Central memory CD4-positive, alpha-beta T cell (primary cell): Measurements from ENCODE around the gene RNF214.
"Not testable (repeated sequence)": the region's sequence is repeated elsewhere in the genome, so short reads cannot be mapped to it uniquely, and the experiment has no call there.

Source experiments
- DNase-seq: peaks from one replicate; pipeline ENCODE4 v3.0.0; 2022

The RNF214 gene

DNA sequence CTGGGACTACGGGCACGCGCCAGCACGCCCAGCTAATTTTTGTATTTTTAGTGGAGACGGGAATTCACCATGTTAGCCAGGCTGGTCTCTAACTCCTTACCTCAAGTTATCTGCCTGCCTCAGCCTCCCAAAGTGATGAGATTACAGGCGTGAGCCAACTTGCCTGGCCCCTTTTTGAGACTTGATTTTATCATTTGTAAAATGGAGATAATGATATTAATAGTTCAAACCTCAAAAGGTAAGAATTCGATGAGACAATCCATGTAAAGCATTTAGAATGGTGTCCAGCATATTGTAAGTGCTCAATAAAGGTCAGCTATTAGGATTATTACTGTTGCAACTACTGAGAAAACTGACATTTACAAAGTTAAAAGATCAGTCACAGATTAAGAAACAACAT, 86.3 kb downstream of the RNF214 start:
- DNase-seq, result no peak

DNA sequence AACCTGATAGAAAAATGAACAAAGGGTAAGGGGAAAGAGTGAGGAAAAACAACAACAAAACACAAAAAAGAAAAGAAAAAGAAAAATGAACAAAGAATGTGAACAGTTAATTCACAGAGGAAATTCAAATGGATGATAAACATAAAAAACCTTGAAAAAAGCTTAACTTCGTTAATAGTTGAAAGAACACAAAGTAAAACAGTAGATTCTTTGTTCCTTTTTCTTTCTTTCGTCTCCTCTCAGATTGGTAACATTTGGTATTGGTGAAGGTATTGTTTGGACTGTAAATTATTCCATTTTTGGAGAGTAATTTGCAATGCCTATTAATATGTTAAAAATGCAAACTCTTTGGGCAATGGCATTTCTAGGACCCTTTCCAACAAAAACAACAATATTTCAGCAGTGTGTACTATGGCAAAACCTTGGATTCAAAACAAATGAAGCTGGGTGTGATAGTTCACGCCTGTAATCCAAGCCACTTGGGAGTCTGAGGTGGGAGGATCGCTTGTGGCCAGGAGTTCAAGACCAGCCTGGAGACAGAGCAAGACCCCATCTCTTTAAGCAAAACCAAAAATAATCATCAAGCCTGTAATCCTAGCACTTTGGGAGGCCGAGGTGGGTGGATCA, 86.9 kb downstream of the RNF214 start:
- DNase-seq, result no peak

DNA sequence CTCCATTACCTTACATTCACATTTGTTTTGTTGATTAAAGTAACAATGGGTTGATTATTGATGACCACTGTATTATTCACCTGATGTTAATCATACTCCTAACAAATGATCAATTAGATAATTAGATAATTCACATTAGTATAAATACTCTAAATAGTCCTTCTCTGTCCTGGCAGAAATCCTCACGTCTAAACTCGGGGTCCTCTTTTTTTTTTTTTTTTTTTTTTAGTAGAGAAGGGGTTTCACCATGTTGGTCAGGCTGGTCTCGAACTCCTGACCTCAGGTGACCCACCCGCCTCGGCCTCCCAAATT, 94.7 kb downstream of the RNF214 start:
- not testable (repeated sequence) for DNase-seq

DNA sequence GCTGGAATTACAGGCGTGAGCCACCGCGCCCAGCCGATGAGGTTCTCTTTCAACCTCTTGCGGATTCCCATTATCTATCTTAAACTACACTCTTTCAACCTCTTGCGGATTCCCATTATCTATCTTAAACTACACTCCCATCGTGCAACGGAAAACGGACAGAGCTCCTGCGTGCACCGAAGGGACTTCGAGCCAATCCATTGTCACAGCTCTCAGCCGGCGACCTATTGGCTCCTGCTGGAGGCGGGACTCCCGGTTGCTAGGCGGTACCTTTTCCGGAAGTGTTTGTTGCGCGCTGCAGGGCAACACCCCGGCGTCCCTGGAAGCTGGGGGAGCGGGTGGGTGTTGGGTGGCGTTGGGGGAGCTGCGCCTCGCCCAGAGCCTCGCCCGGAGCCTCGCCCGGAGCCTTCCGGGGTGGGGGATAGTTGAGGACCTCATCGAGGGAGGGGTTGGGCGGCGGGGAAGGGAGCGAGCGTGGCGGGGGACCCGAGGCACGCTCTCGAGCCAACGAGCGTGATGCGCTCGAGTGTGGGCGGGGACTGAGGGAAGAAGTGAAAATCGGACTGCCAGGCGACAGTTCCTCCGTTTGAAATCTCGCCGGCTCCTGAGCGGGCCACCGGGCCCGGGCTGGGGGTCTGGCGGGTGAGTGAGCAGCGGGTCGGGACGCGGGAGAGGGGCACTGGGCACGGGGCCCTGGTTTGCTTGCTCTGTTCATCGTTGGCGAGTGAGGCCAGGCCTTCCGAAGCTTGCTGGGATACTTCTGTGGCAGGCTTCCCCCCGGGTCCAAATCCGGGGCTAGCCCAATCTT, 95.3 kb downstream of the RNF214 start, which contains the start of gene CEP164:
TSS of gene CEP164 (plus strand) at position 288 of the 808 bp plus-strand sequence. CDS start 10,733 bp downstream, outside the sequence.
- DNase-seq, result peak; percentile 95

DNA sequence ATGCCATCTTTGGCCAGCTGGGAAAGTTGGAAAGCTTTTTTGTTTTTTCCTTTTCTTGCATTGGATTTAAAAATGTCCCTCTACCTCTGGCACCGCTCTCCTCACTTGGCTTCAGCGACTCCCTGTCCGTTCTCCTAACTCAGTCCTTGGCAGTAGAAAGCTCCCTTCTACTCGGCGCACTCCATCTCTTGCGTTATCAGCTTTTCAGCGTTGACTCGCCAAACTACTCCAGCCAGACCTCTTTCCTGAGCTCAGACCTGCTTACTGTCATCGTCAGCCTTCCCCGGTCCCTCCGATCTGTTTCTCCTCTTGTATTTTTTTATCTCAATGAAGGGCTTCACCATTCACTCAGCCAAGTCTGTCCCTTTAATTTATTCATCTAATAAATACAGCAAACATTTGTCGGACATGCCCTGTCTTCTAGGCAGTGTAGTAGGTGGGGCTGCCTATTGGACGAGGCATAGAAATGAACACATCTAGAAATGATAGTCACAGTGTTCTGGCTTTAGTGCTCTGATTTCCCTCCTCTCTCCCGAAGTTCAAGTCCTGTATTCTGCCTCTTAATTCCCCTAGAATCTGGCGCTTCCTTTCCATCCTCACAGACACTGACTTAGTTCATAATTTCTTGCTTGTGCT, 96.0 kb downstream of the RNF214 start:
- DNase-seq, result no peak

DNA sequence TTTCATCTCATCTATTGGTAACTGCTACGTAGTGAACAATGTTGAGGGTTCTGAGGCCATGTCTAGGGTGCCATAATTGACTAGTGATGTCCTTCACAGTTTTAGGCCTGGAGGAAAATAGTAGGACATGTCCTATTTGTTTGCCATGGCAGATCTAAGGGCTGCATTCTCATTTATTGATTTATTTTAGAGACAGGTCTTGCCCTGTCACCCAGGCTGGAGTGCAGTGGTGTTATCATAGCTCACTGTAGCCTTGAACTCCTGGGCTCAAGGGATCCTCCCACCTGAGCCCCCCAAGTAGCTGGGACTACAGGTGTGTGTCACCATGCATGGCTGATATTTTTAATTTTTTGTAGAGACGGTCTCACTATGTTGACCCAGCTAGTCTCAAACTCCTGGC, 100.4 kb downstream of the RNF214 start:
- DNase-seq, result no peak

DNA sequence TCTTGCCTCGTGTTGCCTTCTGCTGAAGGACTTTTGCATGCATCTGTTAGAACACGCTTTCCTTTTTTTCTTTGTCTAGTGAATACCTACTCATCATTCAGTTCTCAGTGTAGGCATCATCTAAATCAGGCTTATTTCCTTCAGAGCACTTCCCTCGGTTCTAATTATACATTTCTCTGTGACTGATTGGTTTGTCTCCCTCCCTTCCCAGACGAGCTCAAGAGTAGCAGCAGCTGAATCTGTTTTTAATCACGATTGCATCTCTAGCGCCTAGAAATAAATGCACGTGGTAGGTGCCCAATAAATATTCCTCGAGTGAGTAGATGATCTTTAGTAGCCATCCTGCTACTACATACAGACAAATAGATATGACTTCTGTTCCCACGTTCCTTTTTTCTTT, 101.4 kb downstream of the RNF214 start:
- no peak for DNase-seq

DNA sequence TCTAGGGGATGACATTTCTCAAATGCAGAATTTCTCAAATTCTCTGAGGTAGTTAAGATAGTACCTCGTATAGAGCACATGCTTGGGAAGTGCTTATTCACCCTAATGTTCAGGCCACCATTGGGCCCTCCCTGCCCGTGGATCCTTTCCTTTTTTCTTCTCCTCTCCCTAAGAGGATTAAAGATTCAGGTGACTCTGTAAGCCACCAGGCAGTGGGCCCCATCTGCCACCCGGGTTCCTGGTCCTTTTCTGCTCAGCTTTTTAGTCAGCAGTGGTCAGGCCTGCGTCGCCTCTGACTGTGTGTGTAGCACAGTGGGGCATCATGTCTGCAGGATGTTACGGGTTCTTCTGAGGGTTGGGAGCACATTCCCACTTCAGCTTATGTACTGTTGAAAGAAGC, 102.4 kb downstream of the RNF214 start:
- DNase-seq, result no peak

DNA sequence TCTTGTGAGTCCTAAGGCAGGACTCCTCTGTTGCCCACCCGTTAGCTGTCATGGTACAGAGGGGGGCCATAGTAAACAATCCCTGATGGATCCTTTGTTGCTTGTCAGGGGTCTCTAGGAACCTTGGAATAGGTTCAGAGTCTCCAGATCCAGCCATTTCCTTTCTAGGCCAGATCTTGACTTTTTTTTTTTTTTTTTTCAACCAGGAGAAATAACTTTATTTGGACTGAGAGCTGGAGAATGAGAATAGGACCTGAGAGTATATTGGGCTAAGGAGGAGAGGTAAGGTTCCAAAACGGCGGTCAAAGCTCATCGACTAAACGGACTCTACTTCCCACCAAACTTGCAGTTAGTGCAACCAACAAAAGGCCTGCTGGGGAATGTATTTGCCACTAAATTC, 102.9 kb downstream of the RNF214 start:
- no peak for DNase-seq
